Measurements from ENCODE around the gene TRPV6.

The TRPV6 gene

GRCh38 chr7:142869434-142869833 is 16.1 kb downstream of the TRPV6 start:
- H3F3A ChIP-seq (ENCODE audit: insufficient read depth, low read length): no peaks in the 10 kb centered on the region
- H3K27me3 ChIP-seq (replicated peaks; ENCODE audit: insufficient read depth, low read length): peaks cover 49% of the 10 kb centered on the region
- no peaks in the 10 kb centered on the region for H3K9me2 ChIP-seq (replicated peaks; ENCODE audit: insufficient read depth, low read length)
- no peaks in the 10 kb centered on the region for H3K79me2 ChIP-seq (ENCODE audit: low read length)
- H3K27ac ChIP-seq (ENCODE audit: low read length): no peak overlapping the region
- H3K9me3 ChIP-seq (replicated peaks; ENCODE audit: insufficient read depth, low read length): no peaks in the 10 kb centered on the region
- H3K4me2 ChIP-seq (ENCODE audit: low read depth, low read length): no peak overlapping the region
- H3K4me3 ChIP-seq (ENCODE audit: low read length): no peak overlapping the region
- TF ChIP-seq EZH2 (optimal IDR thresholded peaks at IDR 0.05; ENCODE audit: low read depth, low read length): no peak
- TF ChIP-seq CTCF (IDR thresholded peaks at IDR 0.05; ENCODE audit: low read length): no peak
- no peak for TF ChIP-seq EZH2phosphoT487 (IDR thresholded peaks at IDR 0.05; ENCODE audit: low read length)
- DNase-seq: no peak
- no peak overlapping the region for H2AFZ ChIP-seq (ENCODE audit: low read length)
- H3K9ac ChIP-seq (ENCODE audit: low read length): no peak overlapping the region
- H4K20me1 ChIP-seq (ENCODE audit: insufficient read depth, low read length): no peaks in the 10 kb centered on the region
- no peaks in the 10 kb centered on the region for H3K36me3 ChIP-seq (replicated peaks; ENCODE audit: insufficient read depth, low read length)
- no peaks in the 10 kb centered on the region for H3K4me1 ChIP-seq (ENCODE audit: low read length)

GRCh38 chr7:142868986-142869415 is 16.5 kb downstream of the TRPV6 start:
- no peaks in the 10 kb centered on the region for H3K9me2 ChIP-seq (replicated peaks; ENCODE audit: insufficient read depth, low read length)
- peaks cover 54% of the 10 kb centered on the region for H3K27me3 ChIP-seq (replicated peaks; ENCODE audit: insufficient read depth, low read length)
- no peaks in the 10 kb centered on the region for H3K79me2 ChIP-seq (ENCODE audit: low read length)
- TF ChIP-seq EZH2 (optimal IDR thresholded peaks at IDR 0.05; ENCODE audit: low read depth, low read length) (no peak), CTCF (IDR thresholded peaks at IDR 0.05; ENCODE audit: low read length) (no peak), EZH2phosphoT487 (IDR thresholded peaks at IDR 0.05; ENCODE audit: low read length) (no peak)
- H3K4me3 ChIP-seq (ENCODE audit: low read length): no peak overlapping the region
- H2AFZ ChIP-seq (ENCODE audit: low read length): no peak overlapping the region
- no peak overlapping the region for H3K4me2 ChIP-seq (ENCODE audit: low read depth, low read length)
- H4K20me1 ChIP-seq (ENCODE audit: insufficient read depth, low read length): no peaks in the 10 kb centered on the region
- no peak overlapping the region for H3K9ac ChIP-seq (ENCODE audit: low read length)
- H3F3A ChIP-seq (ENCODE audit: insufficient read depth, low read length): no peaks in the 10 kb centered on the region
- no peaks in the 10 kb centered on the region for H3K4me1 ChIP-seq (ENCODE audit: low read length)
- DNase-seq: no peak
- H3K36me3 ChIP-seq (replicated peaks; ENCODE audit: insufficient read depth, low read length): no peaks in the 10 kb centered on the region
- H3K9me3 ChIP-seq (replicated peaks; ENCODE audit: insufficient read depth, low read length): no peaks in the 10 kb centered on the region
- no peak overlapping the region for H3K27ac ChIP-seq (ENCODE audit: low read length)

GRCh38 chr7:142868188-142868985 is 17.2 kb downstream of the TRPV6 start:
- H3F3A ChIP-seq (ENCODE audit: insufficient read depth, low read length): no peaks in the 10 kb centered on the region
- H3K79me2 ChIP-seq (ENCODE audit: low read length): no peaks in the 10 kb centered on the region
- H3K9me3 ChIP-seq (replicated peaks; ENCODE audit: insufficient read depth, low read length): no peaks in the 10 kb centered on the region
- H3K4me2 ChIP-seq (ENCODE audit: low read depth, low read length): no peak overlapping the region
- TF ChIP-seq EZH2 (optimal IDR thresholded peaks at IDR 0.05; ENCODE audit: low read depth, low read length): no peak
- TF ChIP-seq EZH2phosphoT487 (IDR thresholded peaks at IDR 0.05; ENCODE audit: low read length): no peak
- TF ChIP-seq CTCF (IDR thresholded peaks at IDR 0.05; ENCODE audit: low read length): no peak
- H4K20me1 ChIP-seq (ENCODE audit: insufficient read depth, low read length): no peaks in the 10 kb centered on the region
- no peak overlapping the region for H3K9ac ChIP-seq (ENCODE audit: low read length)
- no peak for DNase-seq
- H3K4me3 ChIP-seq (ENCODE audit: low read length): no peak overlapping the region
- H3K27ac ChIP-seq (ENCODE audit: low read length): no peak overlapping the region
- H3K4me1 ChIP-seq (ENCODE audit: low read length): no peaks in the 10 kb centered on the region
- no peak overlapping the region for H2AFZ ChIP-seq (ENCODE audit: low read length)
- no peaks in the 10 kb centered on the region for H3K9me2 ChIP-seq (replicated peaks; ENCODE audit: insufficient read depth, low read length)
- H3K36me3 ChIP-seq (replicated peaks; ENCODE audit: insufficient read depth, low read length): no peaks in the 10 kb centered on the region
- peaks cover 58% of the 10 kb centered on the region for H3K27me3 ChIP-seq (replicated peaks; ENCODE audit: insufficient read depth, low read length)
